Renal cortical epithelial cell (primary cell): Measurements from ENCODE around the gene COL25A1. TPM values are rescaled to one million over a fixed set of nuclear protein-coding genes. Genes with fewer than 3 reads are reported as not detected.

Experiments used
- DNase-seq: peaks from one replicate; pipeline ENCODE4 v3.0.0-alpha.2; 2011; ENCODE audit warnings: low read depth
- total RNA-seq: library from RNA; depleted of rRNA; stranded (reverse); fragments of >200 nt; gene quantifications from 2 replicates; pipeline ENCODE4 v1.2.3, GENCODE V29; 2014

Gene COL25A1
- total RNA-seq, 1 donor from 2014 or later = 0.35 TPM

GRCh38 chr4:109214622-109215301, 87.7 kb downstream of the COL25A1 start:
- DNase-seq = peak; percentile 10

- no peak for DNase-seq
These were observed 89.4 kb downstream of the COL25A1 start for GRCh38 chr4:109213056-109213455.

GRCh38 chr4:109211671-109212070, 90.8 kb downstream of the COL25A1 start:
- peak; percentile 54 for DNase-seq

- DNase-seq = no peak
These were observed 92.8 kb downstream of the COL25A1 start for GRCh38 chr4:109209647-109210046.

GRCh38 chr4:109207898-109208297, 94.6 kb downstream of the COL25A1 start:
- no peak for DNase-seq

GRCh38 chr4:109207061-109207460, 95.4 kb downstream of the COL25A1 start:
- DNase-seq = no peak

- DNase-seq = no peak
These were observed 95.8 kb downstream of the COL25A1 start for GRCh38 chr4:109206620-109207019.

GRCh38 chr4:109205186-109205585, 97.3 kb downstream of the COL25A1 start:
- no peak for DNase-seq

- DNase-seq = no peak
These were observed 102.9 kb downstream of the COL25A1 start for GRCh38 chr4:109199585-109199984.

- no peak for DNase-seq
These were observed 106.8 kb downstream of the COL25A1 start for GRCh38 chr4:109195646-109196045.

GRCh38 chr4:109191216-109191615, 111.2 kb downstream of the COL25A1 start:
- no peak for DNase-seq

- no peak for DNase-seq
These were observed 116.0 kb downstream of the COL25A1 start for GRCh38 chr4:109186458-109186945.

GRCh38 chr4:109185951-109186350, 116.5 kb downstream of the COL25A1 start:
- no peak for DNase-seq

GRCh38 chr4:109185548-109185947, 116.9 kb downstream of the COL25A1 start:
- no peak for DNase-seq

GRCh38 chr4:109184491-109184961, 117.9 kb downstream of the COL25A1 start:
- DNase-seq = no peak

GRCh38 chr4:109183931-109184490, 118.4 kb downstream of the COL25A1 start:
- DNase-seq = no peak

GRCh38 chr4:109182696-109183095, 119.8 kb downstream of the COL25A1 start:
- DNase-seq = no peak

- DNase-seq = no peak
These were observed 123.4 kb downstream of the COL25A1 start for GRCh38 chr4:109179061-109179460.

- DNase-seq = no peak
These were observed 125.2 kb downstream of the COL25A1 start for GRCh38 chr4:109177096-109177810.

- DNase-seq = no peak
These were observed 128.1 kb downstream of the COL25A1 start for GRCh38 chr4:109174224-109174953.

- no peak for DNase-seq
These were observed 130.2 kb downstream of the COL25A1 start for GRCh38 chr4:109172301-109172700.

- DNase-seq = peak; percentile 2
These were observed 131.4 kb downstream of the COL25A1 start for GRCh38 chr4:109171070-109171469.
